Measurements from ENCODE around the gene P2RX4. TPM values are rescaled to one million over a fixed set of nuclear protein-coding genes. Genes with fewer than 3 reads are reported as not detected.
"Not testable (repeated sequence)": the region's sequence is repeated elsewhere in the genome, so short reads cannot be mapped to it uniquely, and the experiment has no call there.

P2RX4 gene, protein sequence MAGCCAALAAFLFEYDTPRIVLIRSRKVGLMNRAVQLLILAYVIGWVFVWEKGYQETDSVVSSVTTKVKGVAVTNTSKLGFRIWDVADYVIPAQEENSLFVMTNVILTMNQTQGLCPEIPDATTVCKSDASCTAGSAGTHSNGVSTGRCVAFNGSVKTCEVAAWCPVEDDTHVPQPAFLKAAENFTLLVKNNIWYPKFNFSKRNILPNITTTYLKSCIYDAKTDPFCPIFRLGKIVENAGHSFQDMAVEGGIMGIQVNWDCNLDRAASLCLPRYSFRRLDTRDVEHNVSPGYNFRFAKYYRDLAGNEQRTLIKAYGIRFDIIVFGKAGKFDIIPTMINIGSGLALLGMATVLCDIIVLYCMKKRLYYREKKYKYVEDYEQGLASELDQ
- total RNA-seq, result 38.3 and 42.0 TPM in 2 replicates

DNA sequence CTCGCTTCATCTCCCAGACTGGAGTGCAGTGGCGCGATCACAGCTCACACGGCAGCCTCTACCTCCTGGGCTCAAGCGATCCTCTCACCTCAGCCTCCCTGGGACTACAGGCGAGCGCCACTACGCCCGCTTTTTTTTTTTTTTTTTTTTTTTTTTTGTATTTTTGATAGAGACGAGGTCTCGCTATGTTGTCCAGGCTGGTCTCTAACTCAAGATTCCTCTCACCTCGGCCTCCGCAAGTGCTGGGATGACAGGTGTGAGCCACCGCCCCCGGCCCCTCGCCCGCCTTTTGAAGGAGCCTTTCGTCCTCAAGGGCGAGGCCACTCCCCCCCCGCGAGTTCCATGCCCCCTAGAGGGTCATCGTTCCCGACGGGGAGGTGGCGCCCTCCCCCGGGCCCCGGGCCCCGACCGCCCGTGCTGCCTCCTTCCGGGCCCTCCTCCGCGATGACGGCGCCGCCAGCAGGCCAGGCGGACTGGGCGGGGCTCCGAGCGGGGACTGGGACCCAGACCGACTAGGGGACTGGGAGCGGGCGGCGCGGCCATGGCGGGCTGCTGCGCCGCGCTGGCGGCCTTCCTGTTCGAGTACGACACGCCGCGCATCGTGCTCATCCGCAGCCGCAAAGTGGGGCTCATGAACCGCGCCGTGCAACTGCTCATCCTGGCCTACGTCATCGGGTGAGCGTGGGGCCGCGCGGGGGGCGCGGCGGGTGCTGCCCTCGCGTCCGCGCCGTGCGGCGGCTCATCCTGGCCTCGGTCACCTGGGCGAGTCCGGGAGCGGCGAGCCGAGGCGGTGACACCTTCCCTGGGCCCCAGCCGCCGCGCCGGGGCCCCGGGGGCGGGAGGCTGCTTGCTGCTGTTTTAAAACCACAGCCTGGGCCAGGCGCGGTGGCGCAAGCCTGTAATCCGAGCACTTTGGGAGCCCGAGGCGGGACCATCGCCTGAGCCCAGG is at the start of gene P2RX4:
Gene P2RX4, plus strand, starts transcription at position 506 of the 949 bp plus-strand sequence. Its CDS starts 36 bp downstream, at position 542.
- intact Hi-C loops (cut with micrococcal nuclease), result loop anchor here (1.0 to 5.0 kb wide), 8 partner anchors 14 to 1867 kb away; partner anchors contain the start of genes C12orf43 and CAMKK2

DNA sequence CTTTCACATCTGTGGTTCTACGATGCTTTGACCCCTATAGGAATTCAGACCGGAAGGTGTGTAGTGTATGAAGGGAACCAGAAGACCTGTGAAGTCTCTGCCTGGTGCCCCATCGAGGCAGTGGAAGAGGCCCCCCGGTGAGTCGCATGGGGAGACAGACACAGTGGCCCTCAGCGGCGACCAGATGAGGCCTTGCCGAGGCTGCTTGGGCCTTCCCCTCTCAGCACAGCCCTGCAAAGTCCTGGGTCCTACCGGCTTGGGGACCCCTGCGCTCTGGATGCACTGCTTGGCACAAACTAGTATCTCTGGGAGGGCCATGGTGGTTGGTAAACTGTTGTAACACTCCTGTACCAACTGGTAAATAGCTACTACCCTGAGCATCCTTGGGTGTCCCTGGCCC is 47.5 kb upstream of the P2RX4 start:
- intact Hi-C loops (cut with micrococcal nuclease), result no loop called here

DNA sequence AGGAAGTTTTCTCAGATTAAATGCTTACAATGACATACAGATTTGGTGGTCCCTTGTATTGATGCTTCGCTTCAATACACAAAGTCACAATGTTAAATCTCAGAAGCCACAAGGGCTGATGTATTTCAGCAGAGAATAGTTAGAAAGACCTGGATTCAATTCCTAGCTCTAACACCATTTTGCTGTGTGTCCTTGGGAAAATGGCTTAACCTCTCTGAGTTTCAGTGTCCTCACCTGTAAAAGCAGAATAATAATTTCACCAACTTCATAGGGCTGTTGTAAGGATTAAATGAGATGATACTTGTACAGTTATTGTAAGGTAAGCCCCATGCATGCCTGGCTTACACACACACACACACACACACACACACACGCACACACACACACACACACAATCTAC is 46.9 kb upstream of the P2RX4 start:
- intact Hi-C loops (cut with micrococcal nuclease), result no loop called here

DNA sequence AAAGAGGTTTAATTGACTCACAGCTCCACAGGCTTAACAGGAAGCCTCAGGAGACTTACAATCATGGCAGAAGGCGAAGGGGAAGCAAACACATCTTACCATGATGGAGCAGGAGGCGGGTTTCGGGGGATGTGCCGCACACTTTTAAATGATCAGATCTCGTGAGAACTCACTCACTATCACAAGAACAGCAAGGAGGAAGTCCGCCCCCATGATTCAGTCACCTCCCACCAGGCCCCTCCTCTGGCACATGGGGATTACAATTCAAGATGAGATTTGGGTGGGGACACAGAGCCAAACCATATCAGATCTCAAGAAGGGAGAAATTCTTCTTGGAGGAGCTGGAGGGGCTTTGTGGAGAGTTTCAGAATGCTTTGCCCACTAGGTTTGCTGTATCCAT is 45.1 kb upstream of the P2RX4 start:
- intact Hi-C loops (cut with micrococcal nuclease), result not testable (repeated sequence)

DNA sequence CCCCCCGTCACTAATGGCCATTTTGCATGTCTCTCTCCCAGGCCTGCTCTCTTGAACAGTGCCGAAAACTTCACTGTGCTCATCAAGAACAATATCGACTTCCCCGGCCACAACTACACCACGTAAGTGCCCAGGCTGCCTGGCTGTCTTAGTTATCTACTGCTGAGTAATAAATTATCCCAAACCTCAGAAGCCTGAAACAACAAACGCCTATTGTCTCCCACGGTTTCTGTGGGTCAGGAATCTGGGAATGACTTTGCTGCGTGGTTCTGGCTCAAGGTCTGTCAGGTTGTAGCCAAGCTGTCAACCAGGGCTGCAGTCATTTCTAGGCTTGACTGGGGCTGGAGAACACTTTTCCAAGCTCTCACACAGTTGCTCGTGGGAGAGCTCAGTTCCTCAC is 44.6 kb upstream of the P2RX4 start:
- intact Hi-C loops (cut with micrococcal nuclease), result no loop called here

DNA sequence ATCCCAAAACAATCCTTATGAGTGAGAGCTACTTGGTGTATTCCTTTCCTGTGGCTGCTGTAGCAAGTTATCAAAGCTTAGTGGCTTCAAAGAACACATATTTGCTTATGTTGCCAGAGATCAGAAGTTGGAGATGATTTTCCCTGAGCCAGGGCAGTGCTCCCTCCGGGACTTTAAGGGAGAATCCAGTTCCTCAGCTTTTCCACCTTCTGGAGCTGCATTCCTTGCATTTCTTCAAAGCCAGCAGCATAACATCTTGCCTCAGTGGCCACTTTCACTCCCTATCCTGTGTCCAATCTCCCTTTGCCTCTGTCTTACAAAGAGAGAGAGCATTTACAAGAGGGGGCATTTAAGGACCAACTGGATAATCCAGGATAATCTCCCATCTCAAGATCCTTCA is 43.6 kb upstream of the P2RX4 start:
- intact Hi-C loops (cut with micrococcal nuclease), result no loop called here

DNA sequence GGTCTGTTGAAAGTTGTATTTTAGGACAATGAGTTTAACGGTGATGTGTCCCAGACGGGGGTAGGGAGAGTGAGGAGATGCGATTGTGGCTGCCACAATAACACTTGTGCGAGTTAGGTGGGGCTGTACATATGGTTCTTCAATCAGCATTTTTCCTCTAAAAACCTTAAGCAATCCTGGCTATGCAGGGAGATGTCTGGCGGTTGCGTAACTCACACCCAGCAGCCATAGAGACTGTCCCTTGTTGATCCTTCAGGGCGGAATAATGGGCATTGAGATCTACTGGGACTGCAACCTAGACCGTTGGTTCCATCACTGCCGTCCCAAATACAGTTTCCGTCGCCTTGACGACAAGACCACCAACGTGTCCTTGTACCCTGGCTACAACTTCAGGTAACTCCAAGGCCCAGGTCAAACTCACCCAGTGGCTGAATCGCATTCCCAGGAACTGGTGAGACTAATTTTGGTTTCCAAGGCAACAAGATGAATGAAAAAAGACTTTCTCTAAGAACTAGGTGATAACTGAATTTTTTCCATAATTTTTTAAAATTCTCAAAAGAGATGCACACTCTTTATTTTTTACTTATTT is 42.6 kb upstream of the P2RX4 start:
- intact Hi-C loops (cut with micrococcal nuclease), result no loop called here

DNA sequence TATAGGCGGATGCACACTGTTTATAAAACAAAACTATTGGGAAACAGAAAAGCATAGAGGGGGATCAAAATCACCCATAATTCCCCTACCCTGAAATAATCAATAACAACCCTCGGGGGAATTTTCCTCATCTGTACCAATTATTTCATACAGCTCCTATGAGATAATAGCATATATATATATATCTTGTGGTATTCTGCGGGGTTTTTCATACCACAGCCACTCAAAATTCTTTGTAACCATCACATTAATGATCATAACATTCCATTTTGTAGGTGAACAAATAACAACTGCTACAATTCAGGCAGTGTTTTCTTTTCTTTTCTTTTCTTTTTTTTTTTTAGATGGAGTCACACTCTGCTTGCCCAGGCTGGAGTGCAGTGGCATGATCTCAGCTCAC is 42.0 kb upstream of the P2RX4 start:
- intact Hi-C loops (cut with micrococcal nuclease), result no loop called here

DNA sequence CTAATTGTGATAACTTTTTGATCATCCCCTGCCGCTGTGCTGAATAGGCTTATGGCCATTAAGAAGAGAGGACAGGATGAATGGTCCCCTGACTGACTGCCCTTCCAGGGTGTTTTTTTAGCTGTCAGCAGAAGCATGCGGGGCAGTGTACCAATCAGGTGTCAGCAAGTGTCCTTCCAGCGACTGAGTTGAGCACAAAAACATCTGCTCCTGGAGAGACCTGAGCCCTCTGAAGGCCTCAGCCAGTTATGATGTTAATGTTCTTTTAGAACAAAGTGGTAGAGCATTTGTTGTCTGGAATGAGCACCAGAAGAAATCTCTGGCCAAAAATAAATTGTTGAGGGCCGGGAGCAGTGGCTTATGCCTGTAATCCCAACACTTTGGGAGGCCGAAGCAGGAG is 39.8 kb upstream of the P2RX4 start:
- intact Hi-C loops (cut with micrococcal nuclease), result no loop called here

DNA sequence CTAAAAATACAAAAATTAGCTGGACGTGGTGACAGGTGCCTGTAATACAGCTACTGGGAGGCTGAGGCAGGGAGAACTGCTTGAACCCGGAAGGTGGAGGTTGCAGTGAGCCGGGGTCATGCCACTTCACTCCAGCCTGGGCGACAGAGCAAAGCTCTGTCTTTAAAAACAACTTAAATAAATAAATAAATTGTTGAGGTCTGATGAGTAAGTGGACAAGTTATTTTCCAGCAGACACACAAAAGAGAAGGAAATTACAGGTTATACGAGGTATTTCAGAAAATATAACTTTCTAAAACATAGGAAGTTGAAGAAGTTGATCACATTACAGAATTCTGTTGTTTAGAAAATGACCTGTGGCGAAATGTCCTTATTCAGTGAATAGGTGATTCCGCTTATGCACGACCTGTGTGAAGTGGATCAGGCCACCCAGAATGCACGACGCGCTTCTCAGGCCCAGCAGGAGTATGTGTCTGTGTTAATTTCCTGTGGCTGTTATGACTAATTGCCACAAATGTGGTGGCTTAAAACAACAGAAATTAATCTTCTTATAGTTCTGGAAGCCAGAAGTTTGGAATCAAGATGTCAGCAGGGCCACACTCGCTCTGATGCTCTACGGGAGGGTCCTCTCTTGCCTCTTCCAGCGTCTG is 39.2 kb upstream of the P2RX4 start:
- intact Hi-C loops (cut with micrococcal nuclease), result no loop called here

DNA sequence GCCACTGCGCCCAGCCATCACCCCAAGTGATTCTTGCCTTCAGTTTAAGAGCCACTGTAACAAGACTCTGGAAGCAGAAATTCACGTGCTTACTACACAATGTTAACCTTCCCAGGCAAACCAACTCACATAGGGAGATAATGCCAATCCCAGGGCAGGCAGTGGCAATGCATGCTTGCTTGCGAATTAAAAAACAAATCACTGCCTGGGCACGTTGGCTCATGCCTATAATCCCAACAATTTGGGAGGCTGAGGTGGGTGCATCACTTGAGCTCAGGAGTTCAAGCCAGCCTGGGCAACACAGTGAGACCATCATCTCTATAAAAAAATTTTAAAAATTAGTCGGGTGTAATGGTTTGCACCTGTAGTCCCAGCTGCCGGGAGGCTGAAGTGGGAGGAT is 37.8 kb upstream of the P2RX4 start:
- intact Hi-C loops (cut with micrococcal nuclease), result no loop called here

DNA sequence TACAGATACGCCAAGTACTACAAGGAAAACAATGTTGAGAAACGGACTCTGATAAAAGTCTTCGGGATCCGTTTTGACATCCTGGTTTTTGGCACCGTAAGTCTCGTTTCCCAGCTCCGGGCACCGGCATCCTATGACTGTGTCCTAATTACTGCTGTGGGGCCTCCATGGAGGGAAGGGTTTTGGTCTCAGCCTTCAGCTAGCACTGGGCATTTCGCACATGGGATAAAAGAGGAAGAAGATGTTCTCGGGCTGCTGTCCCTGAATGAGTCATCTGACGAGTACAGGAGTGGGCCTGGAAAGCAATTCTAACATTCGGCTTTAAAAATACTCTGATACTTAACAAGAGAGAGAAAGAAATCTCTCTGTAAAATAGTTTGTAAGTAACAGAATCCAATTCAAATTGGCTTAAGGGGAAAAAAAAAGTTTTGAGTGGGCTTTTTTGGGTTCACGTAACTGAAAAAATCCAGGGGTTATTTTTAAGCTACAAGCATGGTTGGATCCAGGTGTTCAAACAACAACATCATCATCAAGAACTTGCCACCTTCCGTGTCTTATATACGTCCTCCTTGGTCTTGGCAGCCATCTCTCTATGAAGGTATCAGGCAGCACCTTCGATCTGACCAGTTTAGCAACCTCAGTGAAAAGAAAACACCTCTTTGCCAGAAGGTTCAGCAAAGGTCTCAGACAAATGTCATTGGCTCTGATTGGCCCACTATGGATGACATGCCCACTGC is 34.4 kb upstream of the P2RX4 start:
- intact Hi-C loops (cut with micrococcal nuclease), result no loop called here

DNA sequence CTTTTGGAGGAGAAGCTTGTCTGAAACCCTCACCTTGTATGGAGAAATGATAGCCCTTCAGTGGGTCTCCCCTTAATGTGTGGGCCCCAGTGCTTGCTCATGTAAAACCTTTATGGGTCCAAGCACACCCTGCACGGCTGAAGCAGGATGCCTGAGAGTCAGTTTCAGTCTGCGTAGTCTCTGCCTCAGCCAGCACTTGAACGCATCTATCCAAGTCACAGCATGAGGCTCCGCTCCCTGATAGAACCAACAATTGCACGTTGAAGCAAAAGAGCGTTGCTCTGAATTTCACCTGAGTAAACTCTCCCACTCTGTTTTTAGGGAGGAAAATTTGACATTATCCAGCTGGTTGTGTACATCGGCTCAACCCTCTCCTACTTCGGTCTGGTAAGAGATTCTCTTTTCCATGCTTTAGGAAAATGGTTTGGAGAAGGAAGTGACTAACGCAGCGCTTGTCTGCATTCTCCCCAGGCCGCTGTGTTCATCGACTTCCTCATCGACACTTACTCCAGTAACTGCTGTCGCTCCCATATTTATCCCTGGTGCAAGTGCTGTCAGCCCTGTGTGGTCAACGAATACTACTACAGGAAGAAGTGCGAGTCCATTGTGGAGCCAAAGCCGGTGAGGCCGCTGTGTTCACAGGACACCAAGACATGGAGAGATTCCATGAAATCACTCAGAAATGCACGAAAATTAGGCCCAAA is 33.0 kb upstream of the P2RX4 start:
- intact Hi-C loops (cut with micrococcal nuclease), result no loop called here

DNA sequence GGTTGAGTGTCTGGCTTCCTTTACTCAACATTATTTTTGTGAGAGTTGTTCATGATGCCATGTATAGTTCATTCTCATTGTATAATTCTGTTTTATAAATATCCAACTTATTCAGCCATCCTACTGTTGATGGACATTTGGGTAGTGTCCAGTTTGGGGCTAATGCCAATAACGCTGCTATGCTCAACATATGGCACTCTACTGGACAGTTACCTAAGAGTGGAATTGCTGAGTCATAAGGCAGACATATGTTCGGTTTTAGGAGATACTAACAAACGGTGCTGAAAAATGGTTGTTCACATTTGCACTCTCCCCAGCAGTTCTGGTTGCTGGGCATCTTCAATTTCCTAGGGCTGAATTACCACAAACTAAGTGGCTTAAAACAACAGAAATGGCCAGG is 28.7 kb upstream of the P2RX4 start:
- intact Hi-C loops (cut with micrococcal nuclease), result no loop called here

DNA sequence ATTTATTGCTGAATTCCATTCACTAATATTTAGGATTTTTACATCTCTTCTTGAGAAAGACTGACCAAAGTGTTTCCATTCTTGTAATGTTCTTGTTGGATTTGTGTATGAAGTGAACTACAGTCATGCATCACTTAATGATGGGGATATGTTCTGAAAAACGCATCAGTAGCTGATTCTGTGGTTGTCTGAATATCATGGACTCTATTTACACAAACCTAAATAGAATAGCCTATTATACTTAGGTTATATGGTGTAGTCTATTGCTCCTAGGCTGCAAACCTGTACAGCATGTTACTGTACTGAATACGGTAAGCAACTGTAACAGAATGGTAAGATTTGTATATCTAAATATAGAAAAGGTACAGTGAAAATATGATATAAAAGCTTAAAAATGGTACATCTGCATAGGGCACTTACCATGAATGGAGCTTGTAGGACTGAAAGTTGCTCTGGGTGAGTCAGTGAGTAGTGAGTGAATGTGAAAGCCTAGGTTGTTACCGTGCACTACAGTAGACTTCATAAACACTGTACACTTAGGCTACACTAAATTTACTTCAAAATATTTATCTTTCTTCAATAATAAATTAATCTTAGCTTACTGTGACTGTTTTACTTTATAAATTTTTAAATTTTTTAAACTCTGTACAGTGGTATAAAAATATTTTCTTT is 27.6 kb upstream of the P2RX4 start:
- intact Hi-C loops (cut with micrococcal nuclease), result no loop called here

DNA sequence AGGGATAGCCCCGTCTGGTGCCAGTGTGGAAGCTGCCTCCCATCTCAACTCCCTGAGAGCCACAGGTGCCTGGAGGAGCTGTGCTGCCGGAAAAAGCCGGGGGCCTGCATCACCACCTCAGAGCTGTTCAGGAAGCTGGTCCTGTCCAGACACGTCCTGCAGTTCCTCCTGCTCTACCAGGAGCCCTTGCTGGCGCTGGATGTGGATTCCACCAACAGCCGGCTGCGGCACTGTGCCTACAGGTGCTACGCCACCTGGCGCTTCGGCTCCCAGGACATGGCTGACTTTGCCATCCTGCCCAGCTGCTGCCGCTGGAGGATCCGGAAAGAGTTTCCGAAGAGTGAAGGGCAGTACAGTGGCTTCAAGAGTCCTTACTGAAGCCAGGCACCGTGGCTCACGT is 25.5 kb upstream of the P2RX4 start:
- intact Hi-C loops (cut with micrococcal nuclease), result no loop called here

DNA sequence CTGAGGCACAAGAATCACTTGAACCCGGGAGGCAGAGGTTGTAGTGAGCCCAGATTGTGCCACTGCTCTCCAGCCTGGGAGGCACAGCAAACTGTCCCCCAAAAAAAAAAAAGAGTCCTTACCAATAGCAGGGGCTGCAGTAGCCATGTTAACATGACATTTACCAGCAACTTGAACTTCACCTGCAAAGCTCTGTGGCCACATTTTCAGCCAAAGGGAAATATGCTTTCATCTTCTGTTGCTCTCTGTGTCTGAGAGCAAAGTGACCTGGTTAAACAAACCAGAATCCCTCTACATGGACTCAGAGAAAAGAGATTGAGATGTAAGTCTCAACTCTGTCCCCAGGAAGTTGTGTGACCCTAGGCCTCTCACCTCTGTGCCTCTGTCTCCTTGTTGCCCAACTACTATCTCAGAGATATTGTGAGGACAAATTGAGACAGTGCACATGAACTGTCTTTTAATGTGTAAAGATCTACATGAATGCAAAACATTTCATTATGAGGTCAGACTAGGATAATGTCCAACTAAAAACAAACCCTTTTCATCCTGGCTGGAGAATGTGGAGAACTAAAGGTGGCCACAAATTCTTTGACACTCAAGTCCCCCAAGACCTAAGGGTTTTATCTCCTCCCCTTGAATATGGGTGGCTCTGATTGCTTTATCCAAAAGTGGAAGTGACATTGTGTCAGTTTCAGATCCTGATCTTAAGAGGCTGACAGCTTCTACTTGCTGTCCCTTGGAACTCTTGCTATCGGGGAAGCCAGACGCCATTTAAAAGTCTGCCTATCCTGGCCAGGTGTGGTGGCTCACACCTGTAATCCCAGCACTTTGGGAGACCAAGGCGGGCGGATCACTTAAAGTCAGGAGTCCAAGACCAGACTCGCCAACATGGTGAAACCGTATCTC is 24.7 kb upstream of the P2RX4 start:
- intact Hi-C loops (cut with micrococcal nuclease), result no loop called here

DNA sequence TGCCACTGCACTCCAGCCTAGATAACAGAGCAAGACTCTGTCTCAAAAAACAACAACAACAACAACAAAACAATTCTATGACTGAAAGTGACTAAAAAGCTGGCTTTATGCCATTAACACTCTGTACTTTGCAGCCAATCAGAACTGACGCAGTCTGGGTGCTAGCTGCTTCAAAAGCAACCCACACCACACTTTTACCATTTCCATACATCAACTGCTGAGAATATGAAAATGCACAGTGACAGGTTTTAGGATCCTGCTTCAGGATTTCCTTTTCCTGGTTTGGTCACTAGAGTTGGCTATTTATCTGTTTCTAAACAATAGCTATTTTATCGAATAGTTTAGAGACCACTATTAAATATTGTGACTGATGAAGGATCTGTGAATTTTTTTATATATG is 23.1 kb upstream of the P2RX4 start:
- intact Hi-C loops (cut with micrococcal nuclease), result no loop called here
